Hematopoietic multipotent progenitor cell treated with erythropoietin and hydrocortisone succinate and interleukin-3 and kit ligand, for 17 days (in vitro differentiated cells): ENCODE measurements around the gene CMTR1.

ENCODE experiments used
- DNase-seq: peaks from one replicate; pipeline ENCODE4 v3.0.0-alpha.2; 2015; ENCODE audit warnings: low spot score

CMTR1 gene

DNA sequence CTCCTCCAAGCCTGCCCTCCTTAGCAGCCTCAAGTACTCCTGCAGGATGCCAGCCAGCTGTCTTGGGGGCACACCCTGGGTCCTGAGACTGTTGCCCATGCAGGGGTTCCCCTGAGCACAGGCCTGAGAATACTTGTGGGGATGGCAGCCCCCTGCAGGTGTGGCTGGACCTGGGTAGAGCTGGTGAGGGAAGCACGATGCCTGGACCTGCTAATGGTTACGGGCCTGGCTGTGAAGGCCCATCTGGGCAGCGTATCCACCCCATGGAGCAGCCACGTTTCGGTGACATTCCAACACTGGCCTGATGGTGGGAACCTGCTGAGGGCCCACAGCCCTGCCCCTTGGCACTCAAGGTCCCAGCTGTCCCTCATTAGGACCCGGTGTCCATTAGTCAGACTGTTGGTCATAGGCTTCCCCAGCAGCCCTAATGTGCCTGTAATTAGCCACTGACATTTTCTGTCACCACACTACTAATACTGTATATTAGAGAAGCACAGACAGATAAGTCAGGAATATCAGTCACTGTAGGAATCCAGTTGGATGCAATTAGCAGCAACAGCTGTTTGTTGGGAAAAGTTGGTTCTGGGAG lies 46.3 kb downstream of the CMTR1 start:
- no peak for DNase-seq

DNA sequence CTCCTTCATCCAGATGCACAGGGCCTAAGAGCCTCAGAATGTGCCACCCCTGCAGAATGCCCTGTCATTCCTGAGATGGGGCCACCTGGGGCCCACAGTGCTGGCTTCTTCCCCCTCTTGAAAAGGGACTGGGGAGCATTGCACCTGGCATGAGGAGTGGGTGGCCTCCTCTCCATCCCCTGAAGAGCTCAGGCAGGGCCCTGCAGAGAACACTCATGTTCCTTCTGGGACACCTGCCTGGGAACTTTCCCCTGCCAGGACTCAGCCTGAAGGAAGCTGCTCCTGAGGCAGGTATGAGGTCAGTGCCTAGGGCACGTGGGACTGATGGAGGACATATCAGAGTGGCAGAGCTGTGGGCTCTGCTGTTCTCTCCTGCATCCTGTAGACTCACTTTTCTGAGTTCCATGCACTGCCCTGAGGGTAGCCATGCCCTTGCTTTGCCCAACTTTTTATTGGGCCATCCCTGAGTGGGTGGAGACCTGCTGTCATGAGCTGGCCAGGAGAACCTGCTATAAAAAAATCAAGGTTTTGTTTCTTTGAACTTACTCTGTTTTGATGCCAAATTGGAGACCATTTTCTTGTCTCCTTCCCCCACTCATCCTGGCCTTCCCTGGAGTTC lies 47.2 kb downstream of the CMTR1 start:
- DNase-seq = no peak

DNA sequence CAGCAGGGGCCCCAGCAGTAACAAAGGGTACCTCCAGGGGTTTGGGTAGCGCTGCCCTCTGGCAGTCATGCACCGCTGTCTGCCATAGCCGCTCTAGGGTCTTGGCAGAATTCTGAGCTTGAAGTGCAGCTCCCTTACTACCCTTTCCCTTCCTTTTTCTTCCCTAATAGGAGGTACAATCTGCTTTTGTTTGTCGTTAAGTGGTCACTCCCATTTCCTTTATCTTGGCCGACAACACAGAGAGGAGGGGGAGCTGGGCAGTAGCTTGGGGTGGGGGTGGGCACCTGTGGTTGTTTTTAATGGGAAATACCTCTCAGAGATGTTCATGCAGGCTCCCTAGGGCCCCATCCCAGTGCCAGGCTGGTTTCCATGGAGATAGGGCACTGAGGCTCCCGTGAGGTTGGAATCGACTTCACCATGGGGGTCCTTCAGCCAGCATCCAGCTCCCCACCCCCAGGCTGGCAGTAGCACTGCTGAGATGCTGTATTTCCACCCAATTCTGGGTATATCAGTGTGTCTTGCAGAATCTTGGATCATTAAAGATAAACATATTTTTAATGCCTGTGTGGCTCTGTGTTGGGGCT lies 48.0 kb downstream of the CMTR1 start:
- no peak for DNase-seq

DNA sequence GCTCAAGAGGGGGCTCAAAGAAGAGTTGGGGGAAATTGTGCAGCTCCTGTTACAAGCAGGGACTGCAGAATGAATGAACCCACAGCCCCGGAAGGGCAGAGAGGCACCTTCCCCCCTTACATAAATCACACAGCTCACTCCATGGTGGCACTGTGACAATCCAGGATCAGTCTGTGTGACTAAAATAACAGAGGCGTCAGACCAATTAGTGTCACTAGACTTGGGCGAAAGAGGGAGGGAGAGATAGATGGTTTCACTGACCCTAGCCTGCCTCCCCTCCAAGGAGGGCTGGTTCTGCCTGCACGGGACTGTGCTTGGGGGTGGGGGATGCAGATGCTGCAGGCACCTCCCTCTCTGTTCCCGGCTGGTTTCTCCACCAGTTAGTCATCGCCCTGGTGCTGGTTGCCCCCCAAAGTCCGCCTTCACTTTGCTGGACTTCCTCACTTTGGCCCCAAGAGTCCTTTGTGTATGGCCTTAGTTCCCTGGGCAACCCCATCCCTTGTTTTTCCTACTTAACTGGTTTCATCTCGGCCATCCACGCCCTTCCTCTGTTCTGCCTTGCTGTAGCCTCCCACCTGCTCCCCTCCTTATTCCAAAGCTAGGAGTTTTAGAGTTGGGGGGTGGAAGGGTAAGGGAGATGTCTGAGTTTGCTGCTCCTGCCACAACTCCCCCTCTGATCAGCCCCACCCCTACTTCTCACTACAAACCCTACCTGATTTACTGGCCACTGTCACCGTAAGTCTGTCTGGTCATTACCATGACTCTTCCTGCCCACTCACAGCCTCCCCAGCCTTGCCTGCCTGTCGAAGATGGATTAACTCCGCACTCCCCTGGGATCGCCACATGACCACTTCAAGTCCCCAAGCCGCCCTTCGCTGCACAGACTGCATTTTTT lies 48.9 kb downstream of the CMTR1 start:
- no peak for DNase-seq

DNA sequence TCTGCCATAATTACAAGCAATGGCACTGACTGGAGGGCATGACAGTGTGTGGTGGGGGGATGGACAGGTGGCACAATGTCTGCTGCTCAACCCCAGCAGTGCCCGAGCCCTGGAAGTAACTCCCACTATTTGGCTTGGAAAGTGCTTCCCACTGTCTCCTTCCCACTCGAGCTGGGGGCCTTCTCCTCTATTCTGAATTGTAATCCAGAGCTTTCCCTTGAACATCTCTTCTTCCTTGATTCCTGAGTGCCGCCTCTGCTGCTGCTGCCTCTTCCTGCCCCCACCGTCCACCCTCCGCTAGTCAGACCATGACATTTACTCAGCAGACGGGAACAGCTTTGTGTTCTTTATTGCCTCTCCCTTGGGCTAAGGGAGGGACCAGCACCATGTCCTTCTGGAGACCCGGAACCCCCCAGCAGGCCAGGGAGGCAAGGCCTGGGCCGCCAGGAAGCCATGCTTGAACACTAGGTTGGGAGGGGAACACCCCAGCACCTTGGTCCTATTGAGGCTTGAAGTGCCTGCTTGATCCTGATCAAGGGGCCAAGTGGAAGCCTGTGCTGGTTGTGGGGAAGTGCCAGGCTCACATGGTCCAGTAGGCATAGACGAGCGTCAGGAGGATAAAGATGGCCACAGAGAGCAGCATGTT lies 49.7 kb downstream of the CMTR1 start:
- DNase-seq = no peak

DNA sequence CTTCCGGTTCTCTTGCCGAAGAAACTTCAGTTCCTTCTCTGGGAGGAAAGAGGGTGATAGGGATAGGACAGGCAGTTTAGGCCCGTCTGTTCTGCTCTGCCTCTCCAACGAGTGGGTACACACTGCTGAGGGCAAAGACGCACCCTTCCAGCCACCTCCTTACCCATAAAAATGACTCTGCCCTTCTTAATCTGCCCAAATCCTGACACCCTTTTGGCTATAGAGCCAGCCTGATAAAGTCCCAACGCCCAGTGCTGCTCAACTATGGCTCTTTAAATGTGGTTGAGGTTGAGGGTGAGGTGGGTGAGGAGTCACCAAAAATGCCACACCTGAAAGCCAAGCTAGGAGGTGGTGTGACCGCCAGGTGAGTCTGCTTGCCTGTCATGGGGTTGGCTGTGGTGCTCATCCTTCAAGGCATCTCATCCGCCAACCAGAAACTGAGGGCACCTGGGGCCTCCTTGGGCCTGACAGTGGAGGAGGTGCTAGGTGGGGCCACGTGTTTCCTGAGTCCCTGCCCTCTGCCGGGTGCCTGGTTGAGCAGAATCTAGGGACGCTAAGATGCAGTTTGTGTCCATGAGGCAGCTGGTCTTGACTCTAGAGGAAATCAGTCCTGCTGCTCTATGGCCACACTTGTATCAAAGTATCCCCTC lies 50.4 kb downstream of the CMTR1 start:
- peak; percentile 49 for DNase-seq

DNA sequence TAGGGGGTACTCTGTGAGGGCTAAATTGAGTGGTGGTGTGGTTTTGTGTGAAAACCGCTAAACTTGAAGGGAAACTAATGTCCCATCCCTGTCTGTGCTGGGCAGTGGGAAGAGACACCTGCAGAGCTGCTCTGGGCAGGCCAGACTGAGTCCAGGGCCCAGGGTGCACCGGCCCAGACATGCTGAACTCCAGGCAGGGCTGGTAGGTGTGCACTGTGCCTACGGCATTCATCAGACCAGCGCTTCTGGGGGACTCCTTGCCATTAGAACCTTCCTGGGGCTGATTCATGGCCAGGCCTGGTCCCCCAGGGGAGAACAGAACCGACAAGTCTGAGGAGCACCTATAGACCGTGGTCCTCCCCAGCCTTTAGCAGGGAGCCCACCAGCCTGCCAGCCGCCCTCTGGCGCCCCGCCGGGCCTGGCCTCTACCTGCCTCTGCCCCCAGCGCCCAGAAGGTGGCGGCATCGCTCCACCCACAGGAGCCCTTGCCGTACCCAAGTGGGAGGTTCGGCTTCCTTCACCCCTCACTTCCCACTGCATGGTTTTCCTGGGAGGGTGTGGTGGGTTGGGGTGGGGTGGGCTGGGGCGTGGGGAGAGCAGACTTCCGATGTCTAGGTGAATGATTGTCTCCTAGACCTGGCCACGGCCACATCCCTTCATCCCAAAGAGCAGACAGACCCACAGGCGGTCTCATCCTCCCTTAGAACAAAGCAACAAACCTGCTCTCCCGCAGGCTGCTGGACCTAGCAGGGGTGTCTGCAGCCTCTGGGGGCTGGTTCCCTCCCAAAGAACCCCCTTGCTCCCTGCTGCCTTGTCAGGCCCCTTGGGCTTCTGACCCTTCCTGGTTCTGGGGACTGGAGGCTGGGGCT lies 51.1 kb downstream of the CMTR1 start:
- DNase-seq = peak; percentile 80

DNA sequence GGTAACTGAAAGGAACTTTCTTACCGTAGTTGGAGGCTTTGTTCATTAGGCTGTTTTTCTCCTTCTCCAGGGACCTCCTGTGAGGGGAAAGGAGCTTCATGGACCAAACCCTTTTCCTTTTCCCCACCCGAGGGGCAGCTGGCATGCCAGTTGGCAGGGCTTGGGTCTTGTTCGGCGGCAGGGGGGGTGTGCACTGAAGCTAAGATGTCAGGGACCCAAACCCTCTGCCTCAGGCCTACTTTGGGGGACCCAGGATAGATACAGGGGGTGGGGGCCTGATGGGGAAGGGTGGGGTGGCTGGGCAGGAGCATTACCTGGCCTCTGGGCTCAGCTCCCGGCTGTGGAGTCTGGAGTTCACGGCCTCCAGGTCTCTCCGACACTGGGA lies 51.8 kb downstream of the CMTR1 start:
- no peak for DNase-seq

DNA sequence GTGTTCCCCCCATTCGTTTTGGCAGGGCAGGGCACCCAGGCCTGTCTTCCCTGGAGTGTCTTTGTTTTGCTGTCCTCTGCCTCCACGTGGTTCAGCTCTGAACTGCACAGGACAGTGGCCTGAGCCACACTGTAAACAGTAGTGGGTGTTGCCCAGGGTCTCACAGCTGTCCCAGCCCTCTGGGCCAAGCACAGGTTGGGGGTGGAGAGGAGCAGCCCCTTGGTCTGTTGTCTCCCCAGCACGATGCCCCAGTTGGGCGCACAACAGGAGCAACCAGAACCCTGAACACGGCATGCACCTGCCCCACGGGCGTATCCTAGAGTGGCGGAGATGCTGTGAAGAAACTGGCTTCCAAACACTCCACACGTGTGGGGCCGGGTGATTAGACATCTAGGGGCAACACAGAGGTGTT lies 52.3 kb downstream of the CMTR1 start:
- DNase-seq = no peak

DNA sequence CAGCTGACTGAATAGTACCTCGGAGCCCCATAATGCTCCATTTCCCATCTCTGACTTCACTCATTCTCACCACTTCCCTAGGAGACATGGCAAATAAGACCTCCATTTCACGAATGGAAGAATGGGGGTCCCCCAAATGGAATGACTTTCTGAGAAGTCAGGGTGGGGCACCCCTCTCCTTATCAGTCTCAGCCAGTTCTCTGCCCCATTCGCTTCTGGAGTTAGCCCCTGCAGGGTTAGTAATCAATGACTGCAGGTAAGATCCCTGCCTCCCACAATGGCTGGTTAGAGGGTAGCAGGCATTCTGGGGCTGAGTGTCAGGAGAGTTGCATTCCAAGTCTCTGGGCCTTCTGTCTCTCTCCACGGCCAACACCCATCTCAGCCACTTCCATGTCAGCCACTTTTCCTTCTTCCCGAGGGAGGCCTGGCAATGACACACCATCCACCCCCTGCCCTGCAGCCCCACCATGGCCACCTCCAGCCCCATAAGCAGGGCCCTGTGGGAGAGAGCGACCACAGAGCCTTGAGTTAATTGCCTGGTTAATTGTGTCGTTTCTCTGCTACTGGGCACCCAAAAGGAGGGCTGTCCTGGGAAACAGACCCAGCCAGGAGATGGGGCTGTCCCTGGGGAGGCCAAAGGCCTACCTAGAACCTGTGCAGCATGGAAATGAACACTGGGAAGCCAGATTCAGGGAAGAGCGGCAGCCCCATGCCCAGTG lies 53.3 kb downstream of the CMTR1 start:
- peak; percentile 33 for DNase-seq

DNA sequence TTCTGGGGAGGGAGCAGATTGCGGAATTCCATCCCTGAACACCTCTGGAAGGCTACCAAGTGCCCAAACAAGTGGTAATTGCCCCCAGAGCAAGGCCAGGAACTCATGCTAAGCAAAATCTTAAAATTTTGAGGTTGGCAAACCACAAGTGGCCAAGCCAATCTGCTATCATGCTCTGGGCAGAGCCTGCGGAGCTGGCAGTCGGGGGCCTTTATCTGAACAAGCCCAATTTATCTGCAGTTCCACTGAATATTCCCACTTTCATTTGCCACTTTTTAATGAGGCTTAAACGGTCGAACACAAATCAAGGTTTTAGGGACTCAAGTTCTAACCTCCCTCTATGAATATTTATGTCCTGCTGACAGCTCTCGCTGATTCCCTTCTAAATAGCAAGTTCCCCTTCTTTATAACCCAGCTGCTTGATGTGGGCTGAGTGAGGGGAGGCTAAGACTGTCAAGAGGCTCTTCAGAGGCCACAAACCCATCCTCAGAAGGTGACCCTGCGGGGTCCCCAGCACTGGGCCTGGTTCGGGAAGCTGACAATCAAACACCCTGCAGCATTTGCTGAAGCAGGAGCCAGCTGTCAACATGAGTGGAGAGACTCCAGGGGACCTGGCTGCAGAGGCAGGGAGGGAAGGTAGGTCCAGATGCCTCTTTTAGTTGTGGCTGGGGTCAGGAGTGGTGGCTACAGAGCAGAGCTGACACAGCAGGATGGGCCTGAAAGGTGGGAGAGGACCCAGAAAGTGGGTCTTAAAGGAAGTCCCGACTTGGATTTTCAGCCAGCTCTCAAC lies 54.8 kb downstream of the CMTR1 start:
- no peak for DNase-seq

DNA sequence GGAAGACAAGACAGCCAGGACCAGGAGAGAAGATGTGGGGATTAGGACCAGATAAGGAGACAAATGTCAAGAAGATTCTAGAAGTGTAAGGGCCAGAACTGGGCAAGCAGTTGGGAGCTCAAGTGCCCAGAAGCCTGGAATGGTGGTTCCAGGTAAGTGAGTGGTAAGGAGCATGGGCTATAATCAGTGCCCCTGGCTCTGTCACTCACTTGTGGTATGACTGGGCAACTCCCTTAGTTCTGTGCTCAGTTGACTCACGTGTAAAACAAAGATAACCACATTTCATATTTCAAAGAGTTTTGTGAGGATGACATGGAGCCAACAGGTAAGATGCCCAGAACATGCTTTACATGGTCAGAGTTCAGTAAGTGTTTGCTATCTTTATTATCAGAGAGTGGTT lies 55.5 kb downstream of the CMTR1 start:
- DNase-seq = no peak

DNA sequence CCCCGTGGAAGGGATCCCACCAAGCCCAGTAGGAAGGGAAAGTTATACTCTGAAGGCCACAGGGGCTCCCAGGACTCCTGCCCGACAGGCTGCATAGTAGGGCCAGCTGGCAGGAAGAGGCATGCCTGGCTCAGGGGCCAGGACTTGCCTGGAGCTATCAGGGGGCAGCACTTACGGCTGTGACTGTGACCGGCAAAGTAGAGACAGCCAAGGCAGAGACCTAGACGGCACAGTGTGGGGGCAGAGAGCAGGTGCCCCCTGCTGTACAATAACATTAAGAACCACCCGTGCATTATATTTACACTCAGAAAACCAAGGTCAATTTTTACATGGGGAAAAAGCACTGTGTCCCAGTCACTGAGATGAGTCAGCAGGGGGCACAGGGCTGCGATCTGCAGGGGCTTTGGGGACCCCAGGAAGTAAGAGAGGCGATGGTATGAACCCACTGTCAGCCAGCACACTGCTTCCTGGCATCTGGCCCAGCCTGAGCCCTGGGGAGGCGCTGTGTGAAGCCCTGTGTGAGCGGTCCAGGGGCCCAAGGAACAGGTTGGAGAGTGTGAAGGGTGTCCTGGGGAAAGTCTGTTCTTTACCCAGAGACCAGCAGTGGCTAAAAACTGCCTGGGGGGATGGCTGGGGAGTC lies 56.8 kb downstream of the CMTR1 start:
- peak; percentile 39 for DNase-seq

DNA sequence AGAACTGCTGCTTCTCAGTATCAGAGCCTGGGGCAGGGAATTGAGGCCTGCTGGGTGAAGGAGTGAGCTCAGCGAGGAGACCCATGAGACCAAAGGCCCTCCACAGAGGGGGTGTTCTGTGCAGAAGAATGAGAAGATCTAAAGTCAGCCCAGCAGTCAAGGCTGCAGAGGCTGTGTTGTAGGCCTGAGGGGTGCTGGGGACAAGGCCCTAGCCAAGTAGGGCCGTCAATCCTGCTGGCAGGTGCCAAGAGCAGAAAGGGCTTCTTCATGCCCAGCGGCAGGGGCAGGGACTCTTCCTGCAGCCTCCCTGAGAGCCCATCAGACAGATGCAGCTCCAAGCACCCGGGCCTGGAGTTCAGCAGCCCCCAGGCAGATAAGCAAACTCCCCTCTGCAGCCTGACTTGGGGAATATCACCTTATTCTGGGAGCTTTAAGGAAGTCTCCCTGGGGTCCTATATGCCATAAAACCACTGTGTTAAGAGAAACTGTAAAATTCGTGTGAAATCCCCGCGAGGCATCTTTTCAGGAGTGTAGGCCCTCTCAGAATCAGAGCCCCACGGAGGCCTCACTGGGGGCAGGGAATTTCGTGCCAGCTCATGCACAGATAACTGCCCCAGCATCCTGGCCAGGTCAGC lies 57.6 kb downstream of the CMTR1 start:
- DNase-seq = no peak

DNA sequence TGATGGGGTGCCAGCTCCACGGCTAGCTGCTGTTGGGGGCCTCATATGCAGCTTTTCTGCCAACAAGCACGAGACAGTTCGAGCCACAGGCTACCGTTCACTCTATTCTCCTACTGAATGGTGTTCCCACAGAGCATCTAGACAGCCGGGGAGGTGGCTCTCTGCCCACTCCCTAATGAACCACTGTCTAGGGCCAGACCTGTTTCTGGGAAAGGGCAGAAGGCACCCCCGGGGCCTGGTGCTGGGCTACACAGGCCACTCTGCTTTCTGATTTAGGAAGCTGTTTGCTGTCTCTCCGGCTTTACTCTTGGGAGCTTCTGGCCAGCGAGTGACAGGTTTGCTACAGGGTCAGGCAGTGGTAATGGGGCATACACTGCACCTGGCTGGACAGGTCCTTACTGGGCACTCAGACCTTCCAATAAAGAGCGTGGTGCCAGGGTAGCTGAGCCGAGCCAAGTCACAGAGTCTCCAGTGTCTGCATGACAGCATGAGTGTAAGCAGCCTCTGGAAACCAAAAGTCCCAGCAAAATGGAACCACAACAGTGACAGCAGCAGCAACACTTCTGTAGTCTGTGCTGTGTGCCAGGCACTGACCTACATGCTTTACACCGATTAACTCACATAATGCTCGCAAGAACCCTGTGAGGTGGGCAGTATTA lies 58.3 kb downstream of the CMTR1 start:
- no peak for DNase-seq

DNA sequence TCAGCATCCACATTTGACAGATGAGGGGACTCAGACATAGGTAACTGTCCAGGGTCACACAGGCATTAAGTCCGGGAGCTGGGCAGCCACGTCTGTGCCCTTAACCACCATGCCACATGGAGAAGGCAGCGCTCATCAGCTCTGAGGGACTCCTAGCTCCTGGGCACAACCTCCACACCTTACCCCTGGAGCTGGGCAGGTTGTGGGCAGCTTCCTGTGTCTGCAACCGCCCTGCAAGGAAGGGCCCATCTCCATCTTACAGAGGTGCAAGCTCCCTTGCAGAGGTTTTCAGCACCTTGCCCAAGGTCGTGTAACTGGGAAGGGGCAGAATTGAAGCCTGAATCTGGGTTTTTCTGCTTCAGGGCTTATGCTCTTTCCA lies 58.8 kb downstream of the CMTR1 start:
- no peak for DNase-seq

DNA sequence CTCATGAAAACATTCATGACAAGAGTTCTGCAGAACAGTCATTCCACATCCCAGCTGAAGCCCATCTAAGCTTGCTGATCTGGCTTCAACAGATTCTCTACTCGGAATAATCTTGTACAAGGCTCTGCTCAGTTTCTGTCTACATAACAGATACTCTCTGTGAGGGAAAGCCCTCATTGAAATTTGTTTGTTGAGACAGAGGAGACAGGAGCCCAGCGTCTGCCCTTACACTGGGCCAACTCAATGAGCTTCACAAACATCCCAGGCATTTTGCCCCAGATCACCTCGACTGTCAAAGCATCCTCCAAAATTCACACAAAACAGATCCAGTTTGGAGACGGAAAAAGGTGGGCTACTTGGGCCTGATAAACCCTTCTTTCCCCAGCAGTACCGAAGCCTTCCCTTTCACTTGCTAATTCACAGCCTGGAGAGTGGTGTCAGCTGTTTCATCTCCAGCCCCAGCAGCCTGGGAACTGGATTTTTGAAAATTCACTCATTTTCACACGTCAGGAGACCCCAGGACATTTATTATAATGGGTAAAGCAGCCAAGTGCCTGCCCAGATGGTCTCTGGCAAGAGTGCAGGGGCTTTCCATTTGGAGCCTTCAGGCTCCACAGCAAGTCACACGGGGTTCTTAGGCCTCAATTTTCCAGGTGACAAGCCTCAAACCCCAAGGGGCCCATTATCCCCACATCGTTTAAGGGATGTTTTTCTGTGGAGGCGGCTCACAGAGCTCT lies 59.4 kb downstream of the CMTR1 start:
- no peak for DNase-seq
